HG02840 (cell line): ENCODE measurements around the gene KLF9.

Source experiments
- ATAC-seq: cut with Tn5 transposase; IDR thresholded peaks from one replicate; pipeline ENCODE4 v1.9.1; 2021; ENCODE audit warnings: mild to moderate bottlenecking, moderate library complexity, moderate number of reproducible peaks; ENCODE audit not compliant: unreplicated experiment, low FRiP score

The KLF9 gene

GRCh38 chr9:70413799-70414775 lies at the start of gene KLF9:
TSS of gene KLF9 (minus strand) at chr9:70414657. CDS start at chr9:70413363, 1,294 bp downstream.
- peak; percentile 67 for ATAC-seq

- ATAC-seq, result no peak
Measured at GRCh38 chr9:70463877-70464276, 49.4 kb upstream of the KLF9 start.

DNA sequence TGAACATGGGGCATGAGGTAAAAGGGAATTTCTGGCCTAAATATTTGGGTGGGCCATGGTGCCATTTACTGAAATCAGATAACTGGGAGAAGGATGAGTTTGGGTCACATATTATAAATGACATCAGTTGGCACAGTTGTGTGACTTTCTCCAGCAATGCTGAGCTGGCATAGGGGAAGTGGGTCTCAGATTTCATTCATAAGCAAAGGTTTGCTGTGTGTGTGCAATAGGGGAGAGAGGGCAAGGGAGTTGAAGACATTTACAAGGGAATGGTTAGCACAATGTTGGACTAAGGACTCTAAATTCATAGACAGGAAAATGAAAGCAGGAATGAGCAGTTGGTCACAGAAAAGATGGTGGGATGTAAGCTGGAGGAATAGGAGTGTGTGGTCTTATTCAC lies 47.8 kb upstream of the KLF9 start:
- ATAC-seq, result no peak

DNA sequence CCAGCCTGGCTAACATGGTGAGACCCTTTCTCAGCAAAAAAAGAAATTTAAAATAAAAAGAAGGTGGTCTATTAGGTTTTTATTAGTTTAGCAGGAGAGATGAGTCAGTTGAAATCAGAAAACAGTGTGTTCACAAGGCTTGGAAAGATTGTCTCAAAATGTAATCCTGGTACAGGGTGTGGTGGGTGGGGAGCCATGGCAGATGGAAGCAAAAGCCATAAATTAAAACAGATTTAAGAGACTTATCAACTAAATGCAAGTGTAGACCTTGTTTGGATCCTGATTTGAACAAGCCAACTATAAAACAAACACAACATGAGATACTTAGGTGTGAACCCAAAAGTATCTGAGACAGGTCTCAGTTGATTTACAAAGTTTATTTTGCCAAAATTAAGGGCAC lies 42.8 kb upstream of the KLF9 start:
- ATAC-seq, result no peak

- no peak for ATAC-seq
Measured at GRCh38 chr9:70455993-70456704, 41.7 kb upstream of the KLF9 start.

DNA sequence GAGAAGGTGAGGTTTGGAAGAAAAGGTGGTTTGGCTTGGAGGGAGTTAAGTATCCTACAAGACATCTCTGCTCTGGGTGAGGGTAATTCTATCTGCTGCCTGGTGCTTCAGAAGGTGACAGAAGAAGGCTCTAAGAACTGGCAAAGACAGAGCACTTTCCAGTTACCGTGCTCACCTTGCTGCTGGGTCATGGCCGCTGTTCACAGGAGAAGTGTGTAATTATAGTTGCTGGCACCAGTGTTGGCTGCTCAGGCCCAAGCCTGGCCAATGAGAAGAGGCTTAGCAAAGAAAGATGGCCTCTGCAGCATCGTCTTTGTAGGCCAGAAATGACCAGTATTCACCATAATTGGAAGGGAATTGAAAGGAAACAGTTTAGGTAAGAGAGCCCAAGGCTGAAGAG lies 37.9 kb upstream of the KLF9 start:
- ATAC-seq, result no peak

- ATAC-seq, result no peak
Measured at GRCh38 chr9:70451765-70452164, 37.3 kb upstream of the KLF9 start.

- ATAC-seq, result no peak
Measured at GRCh38 chr9:70450738-70451137, 36.3 kb upstream of the KLF9 start.

GRCh38 chr9:70449461-70449860 lies 35.0 kb upstream of the KLF9 start:
- ATAC-seq, result no peak

DNA sequence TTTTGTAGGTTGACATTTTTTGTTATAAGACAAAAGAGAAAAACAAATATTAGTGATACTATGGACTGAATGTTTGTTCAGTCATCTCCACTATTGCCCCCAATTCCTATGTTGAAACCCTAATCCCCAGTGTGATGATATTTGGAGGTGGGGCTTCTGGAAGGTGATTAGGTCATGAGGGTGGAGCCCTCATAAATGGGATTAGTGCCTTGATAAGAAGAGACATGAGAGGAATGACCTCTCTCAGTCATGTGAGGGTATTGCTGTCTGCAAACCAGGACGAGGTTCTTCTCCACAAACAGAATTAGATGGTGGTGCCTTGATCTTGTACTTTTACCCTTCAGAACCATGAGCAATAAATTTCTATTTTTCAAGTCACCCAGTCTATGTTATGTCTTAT lies 34.5 kb upstream of the KLF9 start:
- no peak for ATAC-seq

DNA sequence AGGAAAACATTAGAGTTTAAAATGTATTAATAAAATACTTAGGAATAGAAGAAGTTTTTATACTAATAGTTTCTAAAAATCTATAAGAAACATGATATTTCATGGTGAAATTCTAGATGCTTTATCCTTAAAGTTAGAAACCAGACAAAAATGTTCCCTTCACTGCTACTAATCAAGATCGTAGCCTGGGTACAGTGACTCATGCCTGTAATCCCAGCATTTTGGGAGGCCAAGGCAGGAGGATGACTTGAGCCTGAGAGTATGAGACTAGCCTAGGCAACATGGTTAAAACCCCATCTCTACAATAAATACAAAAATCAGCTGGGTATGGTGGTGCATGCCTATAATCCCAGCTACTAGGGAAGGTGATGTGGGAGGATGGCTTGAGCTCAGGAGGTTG lies 30.4 kb upstream of the KLF9 start:
- ATAC-seq, result no peak

GRCh38 chr9:70442328-70442848 lies 27.9 kb upstream of the KLF9 start:
- no peak for ATAC-seq

- no peak for ATAC-seq
Measured at GRCh38 chr9:70441622-70442021, 27.2 kb upstream of the KLF9 start.

DNA sequence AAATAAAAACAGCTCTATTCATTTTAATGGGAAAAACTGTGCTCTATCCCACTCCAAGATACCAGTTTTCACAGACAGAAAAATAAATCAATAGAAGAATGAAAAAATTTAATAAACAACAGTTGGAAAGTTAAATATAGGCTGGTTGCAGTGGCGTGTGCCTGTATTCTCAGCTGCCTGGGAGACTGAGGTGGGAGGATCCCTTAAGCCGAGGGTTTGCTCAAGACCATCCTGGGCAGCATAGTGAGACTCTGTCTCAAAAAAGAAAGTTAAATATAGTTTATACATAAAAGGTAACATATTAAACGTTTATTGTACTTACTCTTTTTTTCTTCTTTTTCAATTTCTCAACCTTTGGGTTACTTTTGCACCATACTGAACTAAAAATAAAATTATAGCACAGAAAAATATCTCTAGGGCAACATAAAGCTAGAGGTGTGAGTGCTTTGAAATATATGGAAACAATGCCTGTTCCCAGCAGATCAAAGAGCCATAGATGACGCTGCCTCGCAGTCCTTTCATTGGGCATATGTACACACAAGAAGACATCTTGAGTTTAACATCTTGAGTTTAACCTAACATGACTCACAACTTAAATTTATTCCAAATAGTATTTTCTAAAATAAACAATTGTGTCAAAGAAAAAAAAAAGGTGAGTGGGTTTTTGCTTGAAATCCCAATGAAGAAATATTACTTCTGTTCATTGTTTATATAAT lies 25.7 kb upstream of the KLF9 start:
- ATAC-seq, result no peak

DNA sequence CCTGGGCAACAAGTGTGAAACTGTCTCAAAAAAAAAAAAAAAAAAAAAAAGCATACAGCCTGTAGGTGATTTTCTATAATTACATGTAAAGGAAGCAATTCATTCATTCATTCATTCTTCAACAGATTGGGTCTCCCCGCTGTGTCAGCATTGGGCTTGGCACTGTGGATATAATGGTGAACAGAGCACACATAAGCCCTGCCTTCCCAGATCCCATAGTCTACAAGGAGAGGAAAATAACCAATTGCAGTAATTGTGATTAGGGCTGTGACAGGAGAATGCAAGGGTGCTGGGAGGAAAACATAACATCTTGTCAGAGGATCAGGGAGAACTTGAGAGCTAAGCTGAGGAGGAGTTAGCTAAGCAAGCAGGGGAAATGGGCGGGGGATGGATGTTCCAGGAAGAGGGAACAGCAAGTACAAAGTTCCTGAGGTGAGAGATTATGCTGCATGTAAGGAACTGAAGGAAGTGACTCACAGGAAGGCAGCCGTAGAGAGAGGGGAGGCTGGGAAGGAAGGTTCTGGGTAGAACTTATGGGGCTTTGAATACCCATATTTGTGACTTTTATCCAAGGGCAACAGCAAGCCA lies 24.0 kb upstream of the KLF9 start:
- ATAC-seq, result no peak

DNA sequence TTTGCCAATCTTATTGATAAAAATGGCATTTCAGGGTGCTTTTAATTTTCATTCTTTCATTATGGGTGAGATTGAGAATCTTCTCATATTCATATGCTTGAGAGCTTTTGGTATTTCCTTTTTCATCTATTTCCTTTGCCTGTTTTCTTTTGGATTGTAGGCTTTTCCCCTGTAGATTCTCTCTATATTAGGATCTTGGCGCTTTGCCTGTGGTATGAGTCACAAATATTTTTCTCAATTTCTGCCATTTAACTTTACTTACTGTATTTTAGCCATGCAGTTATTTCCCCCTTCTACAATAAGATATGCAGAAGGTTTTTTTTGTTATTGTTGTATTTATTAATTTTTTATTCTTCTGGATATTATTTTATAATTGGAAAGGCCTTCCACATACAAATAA lies 21.5 kb upstream of the KLF9 start:
- ATAC-seq, result no peak

- ATAC-seq, result no peak
Measured at GRCh38 chr9:70429899-70430298, 15.4 kb upstream of the KLF9 start.

- ATAC-seq, result no peak
Measured at GRCh38 chr9:70428781-70429180, 14.3 kb upstream of the KLF9 start.

GRCh38 chr9:70427161-70427945 lies 12.9 kb upstream of the KLF9 start:
- ATAC-seq, result no peak

DNA sequence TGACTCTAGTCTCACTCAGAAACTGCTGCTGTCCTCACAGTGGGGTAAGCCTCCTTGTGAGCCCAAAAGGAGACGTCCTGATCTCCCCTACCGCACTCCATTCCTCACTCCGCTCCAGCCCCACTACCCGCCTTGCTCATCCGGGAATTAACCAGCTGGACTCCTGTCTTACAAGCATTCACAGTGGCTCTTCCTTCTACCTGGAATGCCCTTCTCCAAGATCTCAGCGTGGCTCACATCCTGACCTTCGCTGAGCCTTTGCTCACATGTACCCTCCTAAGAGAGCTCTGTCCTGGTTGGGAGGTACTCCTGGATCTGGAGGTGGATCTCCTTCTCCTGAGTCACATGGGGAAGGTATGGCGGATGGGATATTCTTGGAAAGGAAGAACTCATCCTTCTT lies 10.7 kb upstream of the KLF9 start:
- ATAC-seq, result no peak
